H9 (cell line): ENCODE results near the gene SNX25. TPM values are rescaled to one million over a fixed set of nuclear protein-coding genes. Genes with fewer than 3 reads are reported as not detected.

Experiments
- DNase-seq: peaks from one replicate; pipeline ENCODE4 v3.0.0-alpha.2; 2017
- H2AFZ ChIP-seq: one replicate; pipeline ENCODE4 v1.6.1; 2013; ENCODE audit warnings: mild to moderate bottlenecking, low read length, control low read depth, moderate library complexity
- H2AK5ac ChIP-seq: 2 replicates; pipeline ENCODE4 v1.6.1; 2013; ENCODE audit warnings: low read length, control low read depth, mixed read lengths; ENCODE audit not compliant: insufficient read length
- H2BK120ac ChIP-seq: one replicate; pipeline ENCODE4 v1.6.1; 2013; ENCODE audit warnings: low read depth, mild to moderate bottlenecking, low read length, control low read depth, inconsistent platforms; ENCODE audit not compliant: poor library complexity, severe bottlenecking
- H2BK12ac ChIP-seq: 2 replicates; pipeline ENCODE4 v1.6.1; 2013; ENCODE audit warnings: low read length, control low read depth, mixed read lengths, low read depth; ENCODE audit not compliant: insufficient read length
- H2BK15ac ChIP-seq: 2 replicates; pipeline ENCODE4 v1.6.1; 2013; ENCODE audit warnings: low read depth, low read length, control low read depth
- H2BK20ac ChIP-seq: one replicate; pipeline ENCODE4 v1.6.1; 2013; ENCODE audit warnings: low read depth, mild to moderate bottlenecking, low read length, control low read depth, inconsistent platforms; ENCODE audit not compliant: poor library complexity, severe bottlenecking
- H2BK5ac ChIP-seq: 2 replicates; pipeline ENCODE4 v1.6.1; 2013; ENCODE audit warnings: low read length, control low read depth, mixed read lengths; ENCODE audit not compliant: insufficient read length
- H3K14ac ChIP-seq: 2 replicates; pipeline ENCODE4 v1.6.1; 2013; ENCODE audit warnings: low read length, control low read depth; ENCODE audit not compliant: insufficient read depth
- H3K18ac ChIP-seq: 2 replicates; pipeline ENCODE4 v1.6.1; 2013; ENCODE audit warnings: low read depth, mild to moderate bottlenecking, mixed read lengths, low read length, control low read depth; ENCODE audit not compliant: insufficient read length
- H3K23ac ChIP-seq: 2 replicates; pipeline ENCODE4 v1.6.1; 2013; ENCODE audit warnings: low read length, control low read depth, mixed read lengths, low read depth; ENCODE audit not compliant: insufficient read length
- H3K23me2 ChIP-seq: 2 replicates; pipeline ENCODE4 v1.6.1; 2013; ENCODE audit warnings: low read depth, mild to moderate bottlenecking, mixed read lengths, low read length, control low read depth; ENCODE audit not compliant: insufficient read length, poor library complexity, severe bottlenecking
- H3K27ac ChIP-seq: 2 replicates; pipeline ENCODE4 v1.5.1; 2013; ENCODE audit warnings: low read length, control low read depth, mixed read lengths, low read depth; ENCODE audit not compliant: insufficient read length
- H3K27me3 ChIP-seq: 2 replicates; pipeline ENCODE4 v1.6.1; 2013; ENCODE audit warnings: low read length, control low read depth, inconsistent platforms; ENCODE audit not compliant: insufficient read depth
- H3K4ac ChIP-seq: 2 replicates; pipeline ENCODE4 v1.6.1; 2013; ENCODE audit warnings: low read depth, mild to moderate bottlenecking, control low read depth, inconsistent platforms, low read length, moderate library complexity
- H3K4me1 ChIP-seq: 2 replicates; pipeline ENCODE4 v1.6.1; 2013; ENCODE audit warnings: low read length, control low read depth, inconsistent platforms; ENCODE audit not compliant: insufficient read depth
- H3K4me2 ChIP-seq: 2 replicates; pipeline ENCODE4 v1.6.1; 2013; ENCODE audit warnings: low read length, control low read depth, mixed read lengths; ENCODE audit not compliant: insufficient read length, insufficient read depth
- H3K56ac ChIP-seq: 2 replicates; pipeline ENCODE4 v1.6.1; 2013; ENCODE audit warnings: low read depth, mild to moderate bottlenecking, mixed read lengths, low read length, control low read depth; ENCODE audit not compliant: insufficient read length
- H3K79me1 ChIP-seq: 2 replicates; pipeline ENCODE4 v1.6.1; 2013; ENCODE audit warnings: low read depth, mild to moderate bottlenecking, moderate library complexity, low read length, control low read depth, inconsistent platforms; ENCODE audit not compliant: insufficient read depth, poor library complexity, severe bottlenecking
- H3K79me2 ChIP-seq: 2 replicates; pipeline ENCODE4 v1.6.1; 2013; ENCODE audit warnings: low read length, control low read depth, inconsistent platforms; ENCODE audit not compliant: insufficient read depth
- H3K9ac ChIP-seq: 2 replicates; pipeline ENCODE4 v1.6.1; 2013; ENCODE audit warnings: low read length, control low read depth, mixed read lengths; ENCODE audit not compliant: insufficient read length; ENCODE audit errors: extremely low read depth
- H3K9me3 ChIP-seq: one replicate; pipeline ENCODE4 v1.6.1; 2013; ENCODE audit warnings: low read depth, low read length, inconsistent platforms; ENCODE audit not compliant: control insufficient read depth
- H3T11ph ChIP-seq: one replicate; pipeline ENCODE4 v1.6.1; 2013; ENCODE audit warnings: mild to moderate bottlenecking, low read length, control low read depth, inconsistent platforms
- H4K20me1 ChIP-seq: one replicate; pipeline ENCODE4 v1.6.1; 2013; ENCODE audit not compliant: control insufficient read depth, insufficient read length, insufficient read depth
- H4K5ac ChIP-seq: 2 replicates; pipeline ENCODE4 v1.6.1; 2013; ENCODE audit warnings: low read depth, mild to moderate bottlenecking, mixed read lengths, low read length, control low read depth; ENCODE audit not compliant: insufficient read length
- H4K8ac ChIP-seq: replicated peaks from 2 replicates; pipeline ENCODE4 v1.6.1; 2013; ENCODE audit warnings: low read length, control low read depth, mixed read lengths, low read depth; ENCODE audit not compliant: insufficient read length
- H4K91ac ChIP-seq: 2 replicates; pipeline ENCODE4 v1.6.1; 2013; ENCODE audit warnings: low read depth, mild to moderate bottlenecking, moderate library complexity, mixed read lengths, low read length, control low read depth; ENCODE audit not compliant: insufficient read length
- H3K27ac Mint-ChIP-seq, 3 experiments: 2 replicates in 2 of 3; 3 replicates in 1 of 3; pipeline ENCODE4 v1.8.0; 2020 to 2021; ENCODE audit warnings: mixed read lengths in 3 of 3, mild to moderate bottlenecking in 1 of 3, moderate library complexity in 1 of 3
- H3K27me3 Mint-ChIP-seq: 2 replicates; pipeline ENCODE4 v1.8.0; 2021; ENCODE audit warnings: low read depth, mild to moderate bottlenecking, moderate library complexity, mixed read lengths
- H3K36me3 Mint-ChIP-seq, 3 experiments: 2 replicates in 2 of 3; 3 replicates in 1 of 3; pipeline ENCODE4 v1.8.0; 2020 to 2021; ENCODE audit warnings: low read depth in 3 of 3, mixed read lengths in 3 of 3; ENCODE audit not compliant: insufficient read depth in 1 of 3
- H3K4me1 Mint-ChIP-seq, 2 experiments: 2 replicates each; pipeline ENCODE4 v1.8.0; 2020; ENCODE audit warnings: mixed read lengths in 2 of 2
- H3K4me3 Mint-ChIP-seq, 2 experiments: 2 replicates in 1 of 2; 3 replicates in 1 of 2; pipeline ENCODE4 v1.8.0; 2020 to 2021; ENCODE audit warnings: mild to moderate bottlenecking in 2 of 2, mixed read lengths in 2 of 2, moderate library complexity in 1 of 2
- H3K9me3 Mint-ChIP-seq, 2 experiments: 2 replicates in 1 of 2; 3 replicates in 1 of 2; pipeline ENCODE4 v1.8.0; 2020; ENCODE audit warnings: mild to moderate bottlenecking in 2 of 2, mixed read lengths in 2 of 2, moderate library complexity in 1 of 2
- CTCF ChIP-seq: fragments of 200-600 bp; sonication (generic); conservative IDR thresholded peaks from 3 replicates; pipeline ENCODE4 v1.8.0; 2021; ENCODE audit warnings: antibody characterized with exemption, mild to moderate bottlenecking
- WGBS: extraction: QIAGEN DNeasy Blood & Tissue Kit; methylation state at CpG from one replicate; pipeline ENCODE4 v1.1.7; 2013; ENCODE audit warnings: missing lambda C conversion rate, low lambda C conversion rate, mixed read lengths; ENCODE audit not compliant: insufficient read length; ENCODE audit errors: extremely low coverage; 5-methylcytosine and 5-hydroxymethylcytosine counted together
- total RNA-seq: library from RNA; stranded (reverse); gene quantifications from 2 replicates; pipeline ENCODE4 v1.2.1, GENCODE V29; 2021

SNX25 gene
- total RNA-seq, 1 experiment from 2014 or later = 28.2 TPM

- H3K4me2 ChIP-seq = no peak overlapping the region
- no CpG with 5 or more reads among the region's 2 CpGs for WGBS
- H2BK120ac ChIP-seq = no peak overlapping the region
- H4K20me1 ChIP-seq = no peaks in the 10 kb centered on the region
- H3K4me1 Mint-ChIP-seq = peaks cover 18 to 24% of the 10 kb centered on the region in 2 experiments
- H3K27ac ChIP-seq = no peak overlapping the region
- no peak overlapping the region for H3K56ac ChIP-seq
- H3K9me3 ChIP-seq = no peaks in the 10 kb centered on the region
- H3K36me3 Mint-ChIP-seq = peaks cover 1 to 46% (median 45%) of the 10 kb centered on the region in 3 experiments; a peak in 6 of 7 replicates
- H3K23ac ChIP-seq = no peak overlapping the region
- H3K27ac Mint-ChIP-seq = no peak overlapping the region
- H3K4me1 ChIP-seq = no peaks in the 10 kb centered on the region
- DNase-seq = no peak
- H3K9ac ChIP-seq = no peak overlapping the region
- no peak overlapping the region for H3K4me3 Mint-ChIP-seq
- H3K27me3 ChIP-seq = no peaks in the 10 kb centered on the region
- H3T11ph ChIP-seq = no peak overlapping the region
- peaks cover 9% of the 10 kb centered on the region for H3K23me2 ChIP-seq
- H3K27me3 Mint-ChIP-seq = peaks cover 2% of the 10 kb centered on the region; the same call in 1 of the 2 replicates
- H3K14ac ChIP-seq = no peak overlapping the region
- H2AFZ ChIP-seq = no peak overlapping the region
- H3K79me2 ChIP-seq = no peaks in the 10 kb centered on the region
- H3K9me3 Mint-ChIP-seq = peaks cover 0 to 2% of the 10 kb centered on the region in 2 experiments; a peak in 1 of 5 replicates
- no peak overlapping the region for H3K18ac ChIP-seq
- H2AK5ac ChIP-seq = no peak overlapping the region
- no peak overlapping the region for H4K91ac ChIP-seq
- no peak overlapping the region for H2BK15ac ChIP-seq
- H2BK20ac ChIP-seq = no peak overlapping the region
- no peak overlapping the region for H4K8ac ChIP-seq
- no peak for TF ChIP-seq CTCF
- no peak overlapping the region for H4K5ac ChIP-seq
- H2BK5ac ChIP-seq = no peak overlapping the region
- H3K79me1 ChIP-seq = no peaks in the 10 kb centered on the region
- H2BK12ac ChIP-seq = no peak overlapping the region
- H3K4ac ChIP-seq = no peak overlapping the region
These were observed 189.2 kb downstream of the SNX25 start for GRCh38 chr4:185398618-185399017.
